GM21526 (cell line): ENCODE results near the gene ICAM2.
"Not testable (repeated sequence)": the region's sequence is repeated elsewhere in the genome, so short reads cannot be mapped to it uniquely, and the experiment has no call there.

ENCODE experiments used
- ATAC-seq: cut with Tn5 transposase; IDR thresholded peaks from one replicate; pipeline ENCODE4 v1.9.1; 2021; ENCODE audit warnings: moderate library complexity; ENCODE audit not compliant: unreplicated experiment, low FRiP score

Gene ICAM2

DNA sequence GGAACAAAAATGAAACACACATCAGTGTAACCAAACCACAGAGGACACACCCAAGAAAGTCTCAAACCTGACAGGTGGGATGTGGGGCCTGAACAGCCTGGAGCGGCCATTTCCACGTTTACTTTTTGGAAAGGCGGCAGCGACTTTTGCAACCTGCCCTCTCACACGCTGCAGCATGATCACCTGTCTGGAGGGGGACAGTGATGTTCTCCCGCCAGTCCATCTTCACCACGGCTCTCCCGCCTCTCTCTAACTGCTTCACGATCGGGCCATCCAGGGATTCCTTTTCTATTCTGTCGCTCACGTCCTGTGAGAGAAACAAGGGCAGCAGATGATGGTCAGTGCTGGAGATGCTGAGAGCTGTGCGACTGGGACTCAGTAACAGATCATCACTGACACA, 24.7 kb upstream of the ICAM2 start:
- ATAC-seq, result no peak

DNA sequence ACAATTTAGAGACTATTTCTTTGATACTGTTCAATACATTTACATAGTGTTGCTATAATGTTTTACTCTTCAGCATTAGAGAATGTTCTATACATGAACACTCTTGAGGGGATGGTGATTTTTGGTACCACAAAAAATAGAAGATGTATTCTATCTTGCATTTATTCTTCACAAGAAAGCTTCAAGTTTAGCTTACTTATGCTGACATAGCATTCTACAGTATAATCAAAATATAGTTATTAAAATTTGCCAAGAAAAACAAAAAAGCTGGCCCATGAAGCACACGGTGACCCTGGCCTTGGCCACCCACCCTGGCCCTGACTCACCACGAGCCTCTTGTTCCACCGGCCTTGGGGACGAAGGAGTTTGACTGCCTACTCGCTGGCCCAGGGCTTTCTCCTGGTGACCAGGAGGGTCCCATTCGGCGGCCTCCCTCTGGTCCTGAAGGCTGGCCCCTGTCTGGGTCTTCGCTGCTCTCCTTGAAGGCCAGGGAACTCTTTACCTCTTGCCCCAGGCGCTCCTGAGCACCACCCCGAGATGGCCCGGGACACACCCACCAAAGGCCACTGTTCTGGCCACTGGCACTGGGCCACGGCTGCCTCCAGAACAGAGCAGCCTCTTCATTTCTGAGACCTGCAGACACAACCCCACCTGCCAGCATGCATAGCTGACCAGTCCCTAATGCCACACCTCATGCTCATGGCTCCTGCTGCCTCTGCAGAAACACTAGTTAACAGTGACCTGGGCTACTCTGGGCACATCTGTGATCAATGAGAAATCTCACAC, 22.5 kb upstream of the ICAM2 start:
- no peak for ATAC-seq

DNA sequence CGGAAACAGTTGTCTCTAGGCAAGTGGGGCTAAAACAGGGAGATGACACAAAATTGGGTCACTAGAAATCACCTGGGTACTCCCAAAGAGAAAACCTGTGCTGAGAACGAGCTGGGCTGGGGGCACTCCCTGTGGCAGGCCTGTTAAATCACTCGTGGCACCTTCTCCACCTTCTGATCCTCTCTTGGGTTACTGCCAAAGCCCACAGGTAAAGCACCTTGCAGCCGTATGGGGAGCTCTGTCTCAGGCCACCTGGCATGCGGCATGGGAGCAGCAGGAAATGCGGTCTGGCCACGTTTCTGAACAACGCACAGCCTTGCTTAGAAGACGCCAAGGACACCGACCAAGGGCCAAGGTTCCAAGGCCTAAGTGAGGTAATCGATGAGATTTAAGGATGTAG, 21.5 kb upstream of the ICAM2 start:
- ATAC-seq, result no peak

DNA sequence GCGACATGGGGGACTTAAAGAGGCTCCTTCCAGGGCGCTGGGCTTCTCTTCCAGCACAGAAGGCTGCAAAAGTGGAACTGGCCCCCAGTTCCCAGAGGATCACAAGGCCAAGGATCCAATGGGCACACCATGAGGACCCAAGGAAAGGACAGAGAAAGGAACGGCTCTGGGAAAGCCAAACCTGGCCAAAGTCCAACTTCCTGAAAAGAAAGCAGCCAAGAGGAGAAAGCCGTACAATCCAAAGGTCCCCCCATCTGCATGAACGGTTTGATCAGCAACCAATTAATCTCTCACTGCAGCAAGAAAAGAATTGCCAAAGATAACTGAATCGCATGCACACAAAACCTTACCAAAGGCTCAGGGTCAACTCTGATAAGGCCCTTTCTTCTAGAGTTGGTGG, 19.8 kb upstream of the ICAM2 start:
- ATAC-seq, result no peak

DNA sequence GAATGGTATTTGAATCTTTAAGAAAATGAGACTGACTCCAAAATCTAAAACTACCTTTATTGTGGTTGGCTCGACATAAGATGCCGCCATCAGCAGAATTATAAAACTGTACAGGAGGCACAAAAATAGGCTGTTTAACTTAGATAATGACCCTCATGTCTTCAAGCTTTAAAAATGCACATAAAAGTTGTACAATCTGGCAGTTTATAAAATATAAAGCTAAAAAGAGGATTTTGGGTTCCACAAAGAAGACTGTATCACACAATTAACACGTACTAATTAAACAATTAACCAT, 18.6 kb upstream of the ICAM2 start:
- no peak for ATAC-seq

DNA sequence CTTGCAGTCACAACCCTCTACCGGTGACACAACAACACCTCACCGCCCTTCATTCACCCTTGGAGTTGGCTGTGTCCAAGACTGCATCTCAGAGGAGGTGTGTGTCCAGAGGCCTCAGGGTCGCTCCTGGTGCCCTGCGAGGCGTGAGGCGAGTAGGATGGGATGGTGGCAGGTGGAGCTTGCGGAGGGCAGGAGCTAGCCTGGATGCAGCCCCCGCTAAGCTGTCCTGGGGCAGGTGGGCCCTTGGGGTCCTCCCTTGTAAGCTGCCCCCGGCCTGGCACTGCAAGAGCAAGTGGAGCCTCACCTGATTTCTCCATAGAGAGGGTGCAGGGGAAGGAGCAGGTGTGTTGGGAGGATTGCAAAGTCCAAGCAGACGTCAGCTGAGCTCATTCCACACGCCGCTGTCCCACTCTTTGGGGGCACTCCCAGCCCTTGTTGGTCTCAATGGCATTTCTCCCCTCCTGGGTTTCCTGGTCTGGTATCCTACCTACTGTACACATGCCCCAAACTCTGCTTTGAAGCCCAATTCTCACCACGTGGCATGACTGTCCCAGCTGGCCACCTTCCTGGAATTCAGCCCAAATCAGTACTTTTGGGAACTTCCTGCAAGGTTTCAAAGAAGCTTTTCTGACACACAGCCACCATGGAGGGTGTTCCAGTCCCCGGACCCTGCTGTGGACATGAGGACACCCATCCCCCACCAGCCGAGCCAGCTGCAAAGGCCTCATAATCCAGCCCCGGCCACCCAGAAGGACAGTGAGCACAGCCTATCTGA, 18.1 kb upstream of the ICAM2 start:
- ATAC-seq, result no peak

DNA sequence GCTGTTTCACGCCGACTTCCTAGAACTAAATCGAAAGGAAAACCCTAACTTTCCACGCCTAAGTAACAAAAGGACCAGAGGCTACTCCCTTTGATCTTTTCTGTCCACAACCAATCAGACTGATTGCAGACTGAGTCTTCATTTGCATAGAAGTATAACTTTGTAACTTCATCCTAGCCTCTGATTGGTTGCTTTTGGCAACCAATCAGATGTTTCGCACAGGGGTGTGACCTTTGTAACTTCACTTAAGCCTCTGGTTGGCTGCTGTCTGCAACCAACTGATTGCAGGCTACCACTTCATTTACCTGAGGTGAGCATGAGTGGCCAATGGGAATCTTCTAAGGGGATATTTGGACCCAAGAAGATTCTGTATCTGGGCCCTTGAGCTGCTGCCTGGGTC, 17.4 kb upstream of the ICAM2 start:
- ATAC-seq, result no peak

DNA sequence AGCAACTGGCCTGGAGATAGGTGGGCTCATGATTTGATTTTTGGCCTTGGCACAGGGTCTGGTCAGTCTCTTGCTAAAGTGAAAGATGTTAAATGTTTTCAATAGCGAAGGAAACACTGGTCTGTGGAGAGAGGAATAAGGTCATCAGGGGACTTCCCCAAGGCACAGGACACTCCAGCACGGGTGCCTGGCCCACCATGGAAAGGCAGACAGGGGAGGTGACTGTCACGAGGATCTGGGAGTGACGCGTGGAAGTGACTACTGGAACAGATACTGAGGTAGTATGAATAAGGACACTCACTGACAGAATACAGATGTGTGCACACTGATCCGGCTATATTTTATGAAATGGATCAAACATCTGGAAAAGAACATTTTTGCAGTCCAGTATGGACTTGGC, 16.7 kb upstream of the ICAM2 start:
- ATAC-seq, result no peak

DNA sequence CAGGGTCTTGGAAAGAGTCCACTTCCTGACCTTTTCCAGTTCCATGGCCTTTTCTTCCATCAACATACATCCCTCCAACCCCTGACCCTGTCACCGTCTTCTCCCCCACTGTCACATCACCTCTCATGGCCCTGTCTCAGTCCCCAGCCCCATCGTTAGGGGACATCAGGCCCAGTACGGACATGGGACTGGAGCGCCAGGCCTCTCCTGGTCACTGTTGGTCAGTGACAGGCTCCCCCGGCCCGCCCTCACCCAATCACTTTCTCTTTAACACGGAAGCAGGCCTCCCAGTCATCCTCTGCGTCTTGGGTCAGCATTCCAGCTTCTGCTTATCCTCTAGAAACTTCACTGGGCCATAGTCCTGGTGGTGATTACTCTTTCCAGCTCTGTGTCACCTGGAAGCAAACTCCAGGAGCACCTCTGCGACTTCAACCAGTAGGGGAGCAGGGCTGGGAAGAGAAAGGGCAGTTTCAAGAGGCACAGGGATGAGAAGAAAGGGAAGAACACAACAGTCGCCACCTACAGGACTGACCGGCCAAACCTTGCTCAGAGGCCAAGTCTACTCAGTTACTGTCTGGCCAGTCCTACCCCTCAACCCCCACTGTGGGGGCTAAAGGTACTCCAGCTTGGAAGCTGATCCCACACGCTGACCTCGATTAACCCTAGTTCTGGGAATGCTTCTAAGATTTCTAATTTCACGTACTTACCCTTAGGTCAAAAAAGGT, 15.9 kb upstream of the ICAM2 start:
- no peak for ATAC-seq

DNA sequence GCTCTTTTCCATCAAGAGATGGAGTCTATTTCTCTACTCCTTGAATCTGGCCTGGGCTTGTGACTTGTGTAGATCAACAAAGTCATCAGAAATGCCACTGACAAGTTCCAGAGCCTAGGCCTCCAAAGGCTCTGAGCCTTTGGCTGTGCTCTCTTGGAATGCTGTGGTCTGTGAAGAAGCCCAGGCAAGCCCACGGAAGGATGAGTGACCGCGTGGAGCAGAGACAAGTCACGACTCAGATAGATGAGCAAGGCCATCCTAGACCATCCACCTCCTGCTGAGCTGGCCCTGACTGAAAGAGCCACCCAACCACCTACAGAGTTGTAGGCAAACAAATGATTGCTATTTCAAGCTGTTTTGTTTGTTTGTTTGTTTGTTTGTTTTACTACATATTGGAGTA, 11.6 kb upstream of the ICAM2 start:
- ATAC-seq, result no peak

DNA sequence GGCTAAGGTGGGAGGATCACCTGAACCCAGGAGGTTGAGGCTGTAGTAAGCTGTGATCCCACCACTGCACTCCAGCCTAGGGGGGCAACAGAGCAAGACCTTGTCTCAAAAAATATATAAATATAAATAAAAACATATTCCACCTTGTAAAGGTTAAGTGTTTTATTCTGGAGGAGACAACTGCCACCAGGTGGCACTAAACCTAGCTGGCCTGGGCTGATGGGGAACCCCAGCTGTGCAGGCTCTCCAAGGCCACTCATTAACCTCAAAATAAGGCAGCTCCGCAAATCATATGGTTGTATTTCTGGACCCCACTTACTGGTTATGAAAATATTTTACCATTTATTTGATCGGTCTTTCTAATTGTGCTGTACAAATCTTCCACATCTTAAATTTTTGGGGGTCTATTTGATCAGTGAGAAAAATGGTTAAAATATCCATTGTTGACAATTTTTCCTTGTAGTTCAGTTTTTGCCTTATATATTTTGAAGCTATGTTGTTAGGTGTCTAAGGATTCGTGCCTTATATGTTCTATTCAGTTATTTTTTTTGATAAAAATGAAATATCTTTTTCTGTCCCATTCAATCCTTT, 8.5 kb upstream of the ICAM2 start:
- no peak for ATAC-seq

DNA sequence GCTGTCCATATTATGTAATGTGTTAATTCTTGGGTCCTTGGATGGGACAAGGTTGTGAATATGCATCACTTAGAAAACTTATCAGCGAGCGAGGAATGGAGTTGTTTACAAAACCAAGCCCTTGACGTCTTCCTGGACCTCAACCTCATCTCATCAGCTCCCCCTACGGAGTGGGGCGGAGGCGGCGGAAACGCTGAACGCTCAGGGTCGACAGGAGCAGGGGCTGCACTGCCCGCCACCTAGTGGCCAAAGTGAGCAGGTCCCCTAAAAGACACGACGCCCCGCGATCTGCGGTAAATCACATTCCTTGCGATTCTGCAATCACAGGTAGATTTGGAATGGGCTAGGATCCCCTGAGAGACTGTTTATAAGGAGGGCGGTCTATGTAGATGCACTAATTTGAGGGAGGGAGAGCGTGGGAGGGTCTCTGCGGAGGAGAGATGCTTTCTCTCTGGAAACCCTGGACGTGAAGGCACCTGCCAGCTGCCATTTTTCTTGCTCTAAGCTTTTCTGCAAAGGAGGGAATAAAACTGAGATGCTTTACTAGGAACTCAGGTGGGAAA, 5.4 kb upstream of the ICAM2 start:
- no peak for ATAC-seq

DNA sequence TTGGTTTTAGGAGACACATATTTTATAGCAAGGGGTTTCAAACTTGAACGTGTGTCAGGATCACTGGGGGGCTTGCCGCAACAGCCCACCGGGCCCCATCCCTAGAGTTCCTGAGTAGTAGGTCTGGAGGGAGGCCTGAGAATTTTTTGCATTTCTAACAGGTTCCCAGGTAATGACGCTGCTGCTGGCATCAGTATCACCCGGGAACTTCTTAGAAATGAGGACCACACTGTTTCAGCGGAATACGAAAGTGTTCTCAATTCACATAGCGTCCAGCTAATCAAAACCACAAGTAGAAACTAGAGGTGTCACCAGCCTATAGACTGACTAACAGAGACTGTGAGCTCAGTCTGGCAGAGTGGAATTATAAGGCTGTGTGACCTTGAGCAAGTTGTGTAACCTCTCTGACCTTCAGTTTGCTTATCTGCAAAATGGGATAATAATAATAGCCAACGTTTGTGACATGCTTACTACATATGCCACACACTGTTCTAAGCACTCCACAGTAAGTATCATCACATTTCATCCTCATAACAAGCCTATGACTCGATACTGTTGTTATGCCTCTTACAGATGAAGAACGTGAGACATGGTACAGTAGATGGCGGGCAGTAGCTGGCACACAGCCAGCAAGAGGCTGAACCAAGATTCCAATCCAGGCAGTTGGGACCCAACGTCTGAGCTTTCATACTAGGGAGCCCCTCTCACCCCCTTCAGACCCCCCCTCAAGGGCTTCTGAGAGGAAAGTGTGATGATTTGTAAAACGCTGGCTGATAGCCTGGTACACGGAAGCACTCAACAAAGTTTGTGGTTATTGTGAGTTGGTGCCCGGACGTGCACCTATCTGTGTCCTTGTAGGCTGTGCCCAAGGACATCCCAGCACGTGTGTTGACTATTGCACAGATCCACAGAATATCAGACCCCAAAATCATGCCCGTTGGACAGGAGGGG, 4.6 kb upstream of the ICAM2 start:
- no peak for ATAC-seq

DNA sequence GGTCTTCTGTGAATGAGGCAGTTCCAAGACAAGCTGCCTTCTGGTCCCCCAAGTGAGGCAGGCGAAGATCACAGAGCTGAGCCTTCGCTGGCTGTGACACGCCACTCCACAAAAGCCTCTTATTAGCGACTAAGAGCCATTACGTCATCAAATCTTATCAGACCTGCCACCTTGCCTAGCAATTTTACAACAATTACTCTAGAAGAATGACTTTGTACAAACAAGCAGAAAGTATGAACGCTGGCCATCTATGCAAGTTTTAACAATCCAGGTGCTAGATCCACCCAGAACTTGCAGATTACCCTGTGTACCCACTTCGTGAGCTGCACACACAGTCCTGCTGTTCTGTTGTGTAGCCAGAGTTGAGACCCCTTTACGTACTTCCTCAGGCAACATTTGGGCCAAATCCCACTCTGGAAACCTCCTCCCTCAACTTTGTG, 3.8 kb upstream of the ICAM2 start:
- no peak for ATAC-seq

DNA sequence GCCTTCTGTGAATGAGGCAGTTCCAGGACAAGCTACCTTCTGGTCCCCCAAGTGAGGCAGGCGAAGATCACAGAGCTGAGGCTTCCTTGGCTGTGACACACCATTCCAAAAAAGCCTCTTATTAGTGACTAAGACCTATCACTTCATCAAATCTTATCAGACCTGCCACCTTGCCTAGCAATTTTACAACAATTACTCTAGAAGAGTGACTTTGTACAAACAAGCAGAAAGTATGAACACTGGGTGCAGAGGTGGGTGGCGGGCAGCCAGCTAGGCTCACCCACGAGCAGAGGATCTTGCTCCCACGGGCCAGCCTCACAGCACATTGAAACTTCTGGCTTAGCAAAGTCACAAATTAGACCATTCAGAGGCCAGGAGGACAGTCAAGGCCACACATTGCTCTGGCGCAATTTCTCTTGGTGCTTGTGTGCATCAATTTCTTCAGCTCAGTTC, 2.2 kb upstream of the ICAM2 start:
- no peak for ATAC-seq

DNA sequence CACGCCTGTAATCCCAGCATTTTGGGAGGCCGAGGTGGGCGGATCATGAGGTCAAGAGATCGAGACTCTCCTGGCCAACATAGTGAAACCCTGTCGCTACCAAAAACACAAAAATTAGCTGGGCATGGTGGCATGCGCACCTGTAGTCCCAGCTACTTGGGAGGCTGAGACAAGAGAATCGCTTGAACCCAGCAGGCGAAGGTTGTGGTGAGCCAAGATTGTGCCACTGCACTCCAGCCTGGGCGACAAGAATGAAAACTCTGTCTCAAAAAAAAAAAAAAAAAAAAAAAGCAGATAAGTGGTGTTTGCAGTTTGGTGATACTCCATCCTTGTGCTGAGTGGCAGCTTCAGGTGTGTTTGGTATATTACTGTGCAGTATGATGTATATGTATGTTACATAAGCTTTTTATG, 877 bp downstream of the ICAM2 start:
- not testable (repeated sequence) for ATAC-seq

DNA sequence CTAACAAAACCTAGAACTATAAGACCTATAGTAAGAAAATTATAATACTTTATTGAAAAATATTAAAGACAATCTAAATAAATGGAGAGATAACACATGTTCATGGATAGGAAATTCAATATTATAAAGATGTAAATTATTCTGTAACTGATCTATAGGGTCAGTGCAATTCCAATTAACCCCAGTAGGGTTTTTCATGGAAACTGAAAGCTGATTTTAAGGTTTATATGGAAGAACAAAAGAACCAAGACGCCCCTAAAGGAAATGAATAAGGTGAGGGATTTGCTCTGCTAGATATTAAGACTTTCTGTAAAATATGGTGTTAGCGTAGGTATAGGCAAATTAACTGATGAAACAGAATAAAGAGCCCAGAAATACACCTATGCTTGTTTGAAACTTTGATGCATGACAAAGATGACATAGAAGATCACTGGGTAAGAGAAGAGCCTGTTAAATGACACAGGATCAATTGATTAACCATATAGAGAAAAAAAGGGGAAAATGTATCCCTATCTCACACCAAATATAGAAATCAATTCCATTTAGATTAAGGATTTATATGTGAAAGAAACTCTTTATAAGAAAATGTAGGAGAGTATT, 3.0 kb downstream of the ICAM2 start:
- ATAC-seq, result no peak

DNA sequence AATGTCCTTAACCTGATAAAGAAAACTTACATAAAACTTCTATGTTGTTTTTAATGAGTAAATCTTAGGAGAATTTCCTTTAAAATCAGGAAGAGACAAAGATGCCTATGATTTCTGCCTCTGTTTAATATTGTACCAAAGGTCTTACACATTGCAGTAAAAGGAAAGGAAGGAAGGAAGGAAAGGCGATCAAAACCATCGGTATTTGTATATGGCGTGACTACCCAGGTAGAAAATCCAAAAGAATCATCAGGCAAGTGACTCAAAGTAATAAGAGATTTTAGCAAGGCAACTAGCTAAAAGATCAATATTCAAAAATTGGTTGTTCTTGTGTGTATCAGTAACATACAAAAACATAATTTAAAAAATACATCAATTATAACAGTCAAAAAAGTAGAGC, 3.5 kb downstream of the ICAM2 start:
- no peak for ATAC-seq

DNA sequence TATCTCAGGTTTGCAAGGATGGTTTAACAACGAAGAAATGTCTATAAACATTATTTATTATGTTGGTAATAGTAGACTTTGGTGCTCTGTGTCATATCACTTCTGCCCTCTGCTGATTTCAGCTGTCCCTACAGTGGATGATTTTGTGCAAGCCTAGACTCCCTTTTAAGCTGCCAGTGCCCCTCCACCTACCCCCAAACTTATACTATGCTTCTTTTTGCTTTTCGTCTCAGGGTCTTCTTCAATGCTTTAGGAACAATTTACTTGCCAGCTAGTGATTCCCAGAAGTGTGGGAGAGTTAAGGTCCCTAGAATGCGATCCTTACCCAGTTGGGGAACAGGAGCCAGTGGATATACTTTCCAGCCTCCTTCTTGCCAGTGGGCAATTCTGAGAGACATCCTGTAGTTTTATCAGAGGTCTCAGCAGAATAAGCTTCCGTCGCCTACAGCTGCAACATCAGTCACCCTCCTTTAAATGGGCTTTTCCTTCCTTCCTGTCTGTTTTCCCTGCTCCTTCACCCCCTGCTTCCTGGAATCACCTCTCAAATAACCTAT, 4.1 kb downstream of the ICAM2 start:
- no peak for ATAC-seq
